ENCODE results near the gene ISL2.

Gene ISL2

GRCh38 chr15:76337059-76337695, 604 bp downstream of the ISL2 start:
- Histone ChIP-seq H3K4me1 (ENCODE audit: insufficient read depth, low read length, poor library complexity, severe bottlenecking) (no peaks in the 10 kb centered on the region), H3K4me3 (ENCODE audit: low read length, poor library complexity, severe bottlenecking) (no peak overlapping the region), H3K27me3 (ENCODE audit: insufficient read depth, low read length, poor library complexity, severe bottlenecking) (no peaks in the 10 kb centered on the region), H3K9ac (ENCODE audit: low read depth, low read length, poor library complexity, severe bottlenecking) (no peak overlapping the region), H3K79me2 (ENCODE audit: insufficient read depth, low read length) (no peaks in the 10 kb centered on the region), H3K4me2 (ENCODE audit: low read depth, low read length, poor library complexity, severe bottlenecking) (no peak overlapping the region), H4K20me1 (ENCODE audit: insufficient read depth, low read length, poor library complexity, severe bottlenecking) (no peaks in the 10 kb centered on the region), H3F3A (ENCODE audit: low read depth) (no peaks in the 10 kb centered on the region), H3K9me2 (replicated peaks; ENCODE audit: low read depth, low read length) (no peaks in the 10 kb centered on the region), H3K36me3 (ENCODE audit: insufficient read depth, low read length) (no peaks in the 10 kb centered on the region), H2AFZ (ENCODE audit: low read length) (no peak overlapping the region), H3K9me3 (ENCODE audit: insufficient read depth, low read depth, low read length) (no peaks in the 10 kb centered on the region)
- TF ChIP-seq CTCF (conservative IDR thresholded peaks at IDR 0.05; ENCODE audit: low read length) (no peak), EZH2phosphoT487 (IDR thresholded peaks at IDR 0.05; ENCODE audit: borderline replicate concordance) (no peak)

GRCh38 chr15:76337696-76338485, 1.3 kb downstream of the ISL2 start:
- H3K36me3 ChIP-seq (ENCODE audit: insufficient read depth, low read length) = no peaks in the 10 kb centered on the region
- H3K9me2 ChIP-seq (replicated peaks; ENCODE audit: low read depth, low read length) = no peaks in the 10 kb centered on the region
- H3K9ac ChIP-seq (ENCODE audit: low read depth, low read length, poor library complexity, severe bottlenecking) = no peak overlapping the region
- H3K4me2 ChIP-seq (ENCODE audit: low read depth, low read length, poor library complexity, severe bottlenecking) = no peak overlapping the region
- no peaks in the 10 kb centered on the region for H3K27me3 ChIP-seq (ENCODE audit: insufficient read depth, low read length, poor library complexity, severe bottlenecking)
- no peaks in the 10 kb centered on the region for H3K9me3 ChIP-seq (ENCODE audit: insufficient read depth, low read depth, low read length)
- H3K4me1 ChIP-seq (ENCODE audit: insufficient read depth, low read length, poor library complexity, severe bottlenecking) = no peaks in the 10 kb centered on the region
- no peak overlapping the region for H3K4me3 ChIP-seq (ENCODE audit: low read length, poor library complexity, severe bottlenecking)
- H4K20me1 ChIP-seq (ENCODE audit: insufficient read depth, low read length, poor library complexity, severe bottlenecking) = no peaks in the 10 kb centered on the region
- no peaks in the 10 kb centered on the region for H3F3A ChIP-seq (ENCODE audit: low read depth)
- no peaks in the 10 kb centered on the region for H3K79me2 ChIP-seq (ENCODE audit: insufficient read depth, low read length)
- H2AFZ ChIP-seq (ENCODE audit: low read length) = no peak overlapping the region
- TF ChIP-seq EZH2phosphoT487 (IDR thresholded peaks at IDR 0.05; ENCODE audit: borderline replicate concordance) (no peak), CTCF (conservative IDR thresholded peaks at IDR 0.05; ENCODE audit: low read length) (no peak)

GRCh38 chr15:76338486-76339304, 2.1 kb downstream of the ISL2 start:
- Histone ChIP-seq H3K9ac (ENCODE audit: low read depth, low read length, poor library complexity, severe bottlenecking) (no peak overlapping the region), H3K4me2 (ENCODE audit: low read depth, low read length, poor library complexity, severe bottlenecking) (no peak overlapping the region), H3K9me3 (ENCODE audit: insufficient read depth, low read depth, low read length) (no peaks in the 10 kb centered on the region), H3K27me3 (ENCODE audit: insufficient read depth, low read length, poor library complexity, severe bottlenecking) (no peaks in the 10 kb centered on the region), H2AFZ (ENCODE audit: low read length) (no peak overlapping the region), H3K4me3 (ENCODE audit: low read length, poor library complexity, severe bottlenecking) (no peak overlapping the region), H3F3A (ENCODE audit: low read depth) (no peaks in the 10 kb centered on the region), H3K4me1 (ENCODE audit: insufficient read depth, low read length, poor library complexity, severe bottlenecking) (no peaks in the 10 kb centered on the region), H3K9me2 (replicated peaks; ENCODE audit: low read depth, low read length) (no peaks in the 10 kb centered on the region), H3K79me2 (ENCODE audit: insufficient read depth, low read length) (no peaks in the 10 kb centered on the region), H3K36me3 (ENCODE audit: insufficient read depth, low read length) (no peaks in the 10 kb centered on the region), H4K20me1 (ENCODE audit: insufficient read depth, low read length, poor library complexity, severe bottlenecking) (no peaks in the 10 kb centered on the region)
- TF ChIP-seq CTCF (conservative IDR thresholded peaks at IDR 0.05; ENCODE audit: low read length) = no peak
- no peak for TF ChIP-seq EZH2phosphoT487 (IDR thresholded peaks at IDR 0.05; ENCODE audit: borderline replicate concordance)
